AG04450 (cell line): ENCODE results near the gene BID. TPM values are rescaled to one million over a fixed set of nuclear protein-coding genes. Genes with fewer than 3 reads are reported as not detected.

ENCODE experiments used
- CTCF ChIA-PET: fragments of 300-600, 350-600 bp; formaldehyde crosslinking; extraction: SDS; loops from one replicate; lab custom pipeline; 2022; ENCODE audit warnings: antibody characterized with exemption, inconsistent platforms; lab: Charles Lee
- POLR2A ChIA-PET: fragments of 350-600 bp; formaldehyde crosslinking; extraction: SDS; loops from one replicate; lab custom pipeline; 2021; ENCODE audit warnings: antibody characterized with exemption, inconsistent platforms; lab: Yijun Ruan, JAX
- DNase-seq: peaks from one replicate; pipeline ENCODE4 v3.0.0-alpha.2; 2011; ENCODE audit warnings: low read depth, low spot score
- H3K27ac ChIP-seq: one replicate; pipeline ENCODE4 v1.5.1; 2012; ENCODE audit warnings: low read depth, low read length, control low read depth
- H3K27me3 ChIP-seq: one replicate; pipeline ENCODE4 v1.6.0; 2012; ENCODE audit warnings: low read length; ENCODE audit not compliant: control insufficient read depth, insufficient read depth
- H3K4me3 ChIP-seq: 2 replicates; pipeline ENCODE4 v1.5.1; 2011; ENCODE audit warnings: mild to moderate bottlenecking, low read depth, low read length, control low read depth
- H3K9me3 ChIP-seq: 2 replicates; pipeline ENCODE4 v1.5.1; 2012; ENCODE audit warnings: low read length; ENCODE audit not compliant: control insufficient read depth, insufficient read depth
- polyA plus RNA-seq: library from polyadenylated mRNA; depleted of rRNA; stranded (reverse); fragments of >200 nt; gene quantifications from 2 replicates; pipeline ENCODE4 v1.2.3, GENCODE V29; 2011
- TF ChIP-seq, protein P1 (sequence below): IDR thresholded peaks from 2 replicates; pipeline ENCODE4 v1.5.1; 2011; ENCODE audit warnings: low read depth, low read length, control low read depth, inconsistent platforms

The BID gene
- polyA plus RNA-seq, 1 experiment = 65.3 TPM

DNA sequence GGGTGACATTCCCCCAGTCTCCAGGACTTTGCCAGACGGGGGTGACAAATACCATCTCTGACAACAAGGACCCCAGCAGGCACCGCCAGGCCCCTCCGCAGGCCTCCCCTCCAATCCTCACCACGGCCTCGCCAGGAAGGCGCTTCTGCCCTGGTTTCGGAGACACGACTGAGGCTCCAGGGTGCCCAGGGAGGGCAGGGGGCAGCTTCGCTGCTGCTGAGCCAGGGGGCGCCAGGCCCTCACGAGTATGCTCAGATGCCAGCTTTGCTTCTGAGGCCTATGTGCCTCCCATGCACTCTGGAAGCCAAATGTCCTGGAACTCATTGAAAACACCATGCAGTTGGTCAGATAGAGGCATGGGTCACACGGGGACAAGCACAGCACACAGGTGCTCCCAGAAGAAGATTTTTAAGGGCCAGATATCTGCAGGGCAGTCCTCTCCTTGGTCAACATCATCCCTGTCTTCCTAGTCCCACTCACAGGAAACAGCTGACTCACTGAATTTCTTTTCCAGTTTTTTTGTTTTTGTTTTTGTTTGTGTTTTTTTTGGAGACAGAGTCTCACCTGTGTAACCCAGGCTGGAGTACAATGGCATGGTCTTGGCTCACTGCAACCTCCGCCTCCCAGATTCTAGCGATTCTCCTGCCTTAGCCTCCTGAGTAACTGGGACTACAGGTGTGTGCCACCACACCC is 19.9 kb downstream of the BID start:
- H3K27me3 ChIP-seq = no peaks in the 10 kb centered on the region
- no peak for DNase-seq
- TF ChIP-seq, protein P1, sequence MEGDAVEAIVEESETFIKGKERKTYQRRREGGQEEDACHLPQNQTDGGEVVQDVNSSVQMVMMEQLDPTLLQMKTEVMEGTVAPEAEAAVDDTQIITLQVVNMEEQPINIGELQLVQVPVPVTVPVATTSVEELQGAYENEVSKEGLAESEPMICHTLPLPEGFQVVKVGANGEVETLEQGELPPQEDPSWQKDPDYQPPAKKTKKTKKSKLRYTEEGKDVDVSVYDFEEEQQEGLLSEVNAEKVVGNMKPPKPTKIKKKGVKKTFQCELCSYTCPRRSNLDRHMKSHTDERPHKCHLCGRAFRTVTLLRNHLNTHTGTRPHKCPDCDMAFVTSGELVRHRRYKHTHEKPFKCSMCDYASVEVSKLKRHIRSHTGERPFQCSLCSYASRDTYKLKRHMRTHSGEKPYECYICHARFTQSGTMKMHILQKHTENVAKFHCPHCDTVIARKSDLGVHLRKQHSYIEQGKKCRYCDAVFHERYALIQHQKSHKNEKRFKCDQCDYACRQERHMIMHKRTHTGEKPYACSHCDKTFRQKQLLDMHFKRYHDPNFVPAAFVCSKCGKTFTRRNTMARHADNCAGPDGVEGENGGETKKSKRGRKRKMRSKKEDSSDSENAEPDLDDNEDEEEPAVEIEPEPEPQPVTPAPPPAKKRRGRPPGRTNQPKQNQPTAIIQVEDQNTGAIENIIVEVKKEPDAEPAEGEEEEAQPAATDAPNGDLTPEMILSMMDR = 0 out of 2 replicates have a peak, but pooled peaks have one; percentile 5
- H3K9me3 ChIP-seq = peaks cover 3% of the 10 kb centered on the region; the same call in 1 of the 2 replicates
- no peak overlapping the region for H3K27ac ChIP-seq
- CTCF ChIA-PET = interaction anchor here (0.6 kb wide), 1 partner anchor 12 kb away, joined by 3 read pairs; no protein-coding TSS in a partner anchor
- no peak overlapping the region for H3K4me3 ChIP-seq
- POLR2A ChIA-PET = no interaction called here

DNA sequence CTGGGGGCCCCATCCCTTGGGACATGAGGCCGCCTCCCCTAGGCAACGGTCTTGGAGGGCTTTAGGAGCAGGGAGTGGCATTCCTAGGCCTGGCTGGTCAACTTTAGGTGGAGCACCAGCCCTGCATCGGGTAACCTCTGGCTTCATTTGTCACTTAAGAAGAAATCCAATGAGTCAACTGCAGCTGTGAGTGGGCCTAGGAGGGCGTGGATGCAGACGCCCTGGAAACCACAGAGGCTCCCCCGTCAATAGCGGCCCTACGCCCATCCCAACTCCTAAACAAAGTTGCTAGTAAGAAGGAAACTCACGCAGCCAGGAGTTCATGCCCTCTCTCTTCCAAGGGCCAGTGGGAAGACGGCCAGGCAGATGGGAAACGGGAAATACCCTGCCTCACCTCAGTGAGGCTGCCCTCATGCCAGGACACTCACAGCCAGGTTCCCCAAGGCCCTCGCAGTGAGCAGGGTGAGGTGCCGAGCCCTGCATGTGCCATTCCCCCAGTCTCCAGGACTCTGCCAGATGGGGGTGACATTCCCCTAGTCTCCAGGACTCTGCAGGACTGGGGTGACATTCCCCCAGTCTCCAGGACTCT is 20.8 kb downstream of the BID start:
- TF ChIP-seq, protein P1 = no peak
- Histone ChIP-seq H3K9me3 (peaks cover 3% of the 10 kb centered on the region; the same call in 1 of the 2 replicates), H3K27me3 (no peaks in the 10 kb centered on the region), H3K27ac (no peak overlapping the region), H3K4me3 (no peak overlapping the region)
- ChIA-PET POLR2A (interaction anchor here (0.7 kb wide), 1 partner anchor 300 kb away, joined by 6 read pairs; no protein-coding TSS in a partner anchor), CTCF (interaction anchor here (1.2 kb wide), 1 partner anchor 32 kb away, joined by 6 read pairs; no protein-coding TSS in a partner anchor)
- DNase-seq = no peak

DNA sequence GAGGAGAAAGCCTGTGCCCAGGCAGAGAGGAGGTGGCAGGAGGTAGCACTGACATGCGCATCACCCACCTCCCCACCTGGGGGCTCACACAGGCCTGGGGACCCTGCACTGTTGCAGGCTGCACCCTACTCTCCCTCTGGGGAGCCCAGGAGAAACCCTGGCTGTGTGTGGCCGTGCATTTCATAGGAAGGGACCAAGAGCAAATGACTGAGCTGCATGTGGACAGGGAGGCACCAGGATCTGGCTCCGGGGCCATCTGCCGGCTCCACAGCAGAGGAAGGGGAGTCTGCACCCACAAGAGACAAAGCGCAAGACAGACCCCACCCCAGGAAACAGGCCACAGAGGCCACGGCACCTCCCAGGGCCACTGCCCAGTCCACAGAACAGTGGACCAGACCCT is 22.7 kb downstream of the BID start:
- ChIA-PET POLR2A (no interaction called here), CTCF (interaction anchor here (1.6 kb wide), 1 partner anchor 9 kb away, joined by 21 read pairs; no protein-coding TSS in a partner anchor)
- H3K27ac ChIP-seq = no peak overlapping the region
- TF ChIP-seq, protein P1 = no peak
- H3K4me3 ChIP-seq = no peak overlapping the region
- H3K9me3 ChIP-seq = peaks cover 3% of the 10 kb centered on the region; the same call in 1 of the 2 replicates
- no peaks in the 10 kb centered on the region for H3K27me3 ChIP-seq
- no peak for DNase-seq

DNA sequence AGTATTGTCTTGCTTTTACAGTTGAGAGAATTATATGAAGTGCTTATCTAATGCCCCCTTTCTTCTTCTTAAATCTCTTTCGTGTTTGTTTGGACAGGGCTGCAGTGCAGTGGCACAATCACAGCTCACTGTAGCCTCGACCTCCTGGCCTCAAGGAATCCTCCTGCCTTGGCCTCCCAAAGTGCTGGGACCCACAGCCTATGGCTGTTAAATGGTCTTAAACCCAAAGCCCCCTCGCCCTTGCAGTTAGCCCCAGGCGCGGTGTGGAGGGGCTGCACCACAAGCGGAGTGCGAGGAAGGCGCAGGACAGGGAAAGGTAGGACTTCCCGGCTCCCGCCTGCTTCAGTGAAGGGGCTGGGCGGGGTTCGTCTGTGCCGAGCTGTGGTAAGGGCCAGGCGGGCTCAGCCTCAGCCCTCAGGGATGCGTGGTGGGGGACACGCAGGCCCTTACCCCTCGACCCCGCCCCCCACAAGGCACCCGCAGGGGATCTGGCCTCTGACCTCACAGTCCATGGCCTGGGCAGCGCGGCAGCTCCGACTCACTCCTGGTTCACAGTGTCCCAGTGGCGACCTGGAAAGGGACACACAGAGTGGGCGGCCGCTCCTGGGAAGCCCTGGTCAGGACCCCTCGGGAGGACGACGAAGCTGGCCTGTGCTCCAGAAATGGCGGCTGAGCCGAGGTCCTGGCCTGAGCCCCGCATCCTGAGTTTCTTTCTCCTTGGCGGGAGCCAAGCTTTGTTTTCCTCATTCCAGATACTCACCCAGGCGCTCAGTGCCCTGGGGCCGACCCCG is 24.5 kb downstream of the BID start:
- Histone ChIP-seq H3K4me3 (no peak overlapping the region), H3K9me3 (peaks cover 3% of the 10 kb centered on the region; the same call in 1 of the 2 replicates), H3K27me3 (no peaks in the 10 kb centered on the region), H3K27ac (no peak overlapping the region)
- ChIA-PET POLR2A (no interaction called here), CTCF (no interaction called here)
- DNase-seq = no peak
- TF ChIP-seq, protein P1 = no peak
